ENCODE measurements around the gene GSTT4.
"Not testable (repeated sequence)": the region's sequence is repeated elsewhere in the genome, so short reads cannot be mapped to it uniquely, and the experiment has no call there.

Gene GSTT4

GRCh38 chr22:24005201-24005600, at the start of gene GSTT4:
TSS of gene GSTT4 (minus strand) at chr22:24005453. CDS start at chr22:24005356, 97 bp downstream.
- DNase-seq: peak; percentile 58

GRCh38 chr22:24054356-24054755, 49.1 kb upstream of the GSTT4 start:
- no peak for DNase-seq

- DNase-seq: no peak
These were observed 48.4 kb upstream of the GSTT4 start for GRCh38 chr22:24053481-24054226.

- no peak for DNase-seq
These were observed 46.3 kb upstream of the GSTT4 start for GRCh38 chr22:24051568-24051967.

GRCh38 chr22:24051028-24051427, 45.8 kb upstream of the GSTT4 start:
- no peak for DNase-seq

GRCh38 chr22:24049978-24050377, 44.7 kb upstream of the GSTT4 start:
- DNase-seq: no peak

GRCh38 chr22:24049211-24049610, 44.0 kb upstream of the GSTT4 start:
- DNase-seq: no peak

GRCh38 chr22:24046024-24046423, 40.8 kb upstream of the GSTT4 start:
- DNase-seq: no peak

- DNase-seq: no peak
These were observed 38.7 kb upstream of the GSTT4 start for GRCh38 chr22:24043958-24044357.

- DNase-seq: not testable (repeated sequence)
These were observed 38.2 kb upstream of the GSTT4 start for GRCh38 chr22:24043465-24043864.

- DNase-seq: no peak
These were observed 35.7 kb upstream of the GSTT4 start for GRCh38 chr22:24040946-24041345.

- no peak for DNase-seq
These were observed 33.8 kb upstream of the GSTT4 start for GRCh38 chr22:24039046-24039445.

GRCh38 chr22:24037851-24038765, 32.9 kb upstream of the GSTT4 start:
- no peak for DNase-seq

- no peak for DNase-seq
These were observed 30.0 kb upstream of the GSTT4 start for GRCh38 chr22:24035296-24035695.

- DNase-seq: no peak
These were observed 28.5 kb upstream of the GSTT4 start for GRCh38 chr22:24033731-24034130.

- DNase-seq: no peak
These were observed 25.0 kb upstream of the GSTT4 start for GRCh38 chr22:24030186-24030702.

GRCh38 chr22:24029304-24029703, 24.1 kb upstream of the GSTT4 start:
- DNase-seq: no peak

- no peak for DNase-seq
These were observed 23.3 kb upstream of the GSTT4 start for GRCh38 chr22:24028533-24028932.

- DNase-seq: no peak
These were observed 22.7 kb upstream of the GSTT4 start for GRCh38 chr22:24027991-24028390.

GRCh38 chr22:24027389-24027975, 22.2 kb upstream of the GSTT4 start:
- no peak for DNase-seq

- no peak for DNase-seq
These were observed 21.5 kb upstream of the GSTT4 start for GRCh38 chr22:24026733-24027132.

- DNase-seq: no peak
These were observed 20.8 kb upstream of the GSTT4 start for GRCh38 chr22:24026056-24026455.

- no peak for DNase-seq
These were observed 20.2 kb upstream of the GSTT4 start for GRCh38 chr22:24025475-24025874.

Measured in NCI-H446 treated with DMSO at 0.1 percent for 48 hours (cell line).